Endothelial cell of umbilical vein (primary cell): Measurements from ENCODE around the gene POU1F1. TPM values are rescaled to one million over a fixed set of nuclear protein-coding genes. Genes with fewer than 3 reads are reported as not detected.

ENCODE experiments used
- BruUV-seq: library from RNA; stranded (reverse); fragments of 400-500 nt; replicated peaks from 2 replicates; lab custom pipeline; 2021; lab: Mats Ljungman, UMichigan
- CTCF ChIA-PET: fragments of 300-600, 350-600 bp; sonication (Branson Sonifier 250); formaldehyde crosslinking; loops from one replicate; lab custom pipeline; 2021; ENCODE audit warnings: antibody characterized with exemption, inconsistent platforms; lab: Charles Lee
- POLR2A ChIA-PET: fragments of 300-600, 350-600 bp; sonication (Branson Sonifier 250); formaldehyde crosslinking; loops from one replicate; lab custom pipeline; 2021; ENCODE audit warnings: antibody characterized with exemption, inconsistent platforms; lab: Charles Lee
- DNase-seq: peaks from one replicate; pipeline ENCODE4 v3.0.0-alpha.2; 2011; ENCODE audit warnings: low read depth, low spot score
- FAIRE-seq: peaks from 2 replicates; lab custom pipeline; 2011; peaks lifted over from hg19 to GRCh38; lab: Jason Lieb, UNC
- H2AFZ ChIP-seq: 2 replicates; pipeline ENCODE4 v1.6.0; 2012; ENCODE audit warnings: low read depth, low read length, control low read depth, inconsistent platforms
- H3K27ac ChIP-seq: 2 replicates; pipeline ENCODE4 v1.5.1; 2011; ENCODE audit warnings: low read depth, mild to moderate bottlenecking, control low read depth, low read length, moderate library complexity; ENCODE audit not compliant: insufficient read depth
- H3K27me3 ChIP-seq, 2 experiments: 2 replicates each; pipeline versions ENCODE4 v1.6.0 to v1.6.1; 2011; ENCODE audit warnings: low read length in 2 of 2, mixed read lengths in 1 of 2; ENCODE audit not compliant: control insufficient read depth in 2 of 2, insufficient read depth in 2 of 2
- H3K36me3 ChIP-seq, 2 experiments: 2 replicates in 1 of 2; 3 replicates in 1 of 2; pipeline ENCODE4 v1.5.1; 2011; ENCODE audit warnings: low read length in 2 of 2, mild to moderate bottlenecking in 1 of 2, moderate library complexity in 1 of 2; ENCODE audit not compliant: control insufficient read depth in 2 of 2, insufficient read depth in 2 of 2; ENCODE audit errors: extremely low read depth in 1 of 2
- H3K4me1 ChIP-seq: 3 replicates; pipeline ENCODE4 v1.5.1; 2011; ENCODE audit warnings: mild to moderate bottlenecking, low read length; ENCODE audit not compliant: control insufficient read depth, insufficient read depth; ENCODE audit errors: extremely low read depth
- H3K4me2 ChIP-seq: 2 replicates; pipeline ENCODE4 v1.6.1; 2011; ENCODE audit warnings: low read length, control low read depth, mixed read lengths; ENCODE audit not compliant: insufficient read depth
- H3K4me3 ChIP-seq, 3 experiments: fragments of 200-600 bp in 1 of 3; sonication (generic), shearing (Covaris generic) in 1 of 3; replicated peaks in 1 of 3; 2 replicates each; pipeline ENCODE4 v1.5.1; 2011 to 2016; ENCODE audit warnings: control low read depth in 3 of 3, low read length in 3 of 3, mild to moderate bottlenecking in 2 of 3, inconsistent platforms in 1 of 3, low read depth in 1 of 3, moderate library complexity in 1 of 3; ENCODE audit not compliant: insufficient read depth in 1 of 3
- H3K79me2 ChIP-seq: 2 replicates; pipeline ENCODE4 v1.6.0; 2012; ENCODE audit warnings: low read length, inconsistent platforms; ENCODE audit not compliant: control insufficient read depth, insufficient read depth
- H3K9ac ChIP-seq: replicated peaks from 2 replicates; pipeline ENCODE3; 2011; ENCODE audit warnings: low read length, control low read depth; ENCODE audit not compliant: insufficient read depth; ENCODE audit errors: extremely low read depth
- H3K9me1 ChIP-seq: replicated peaks from 3 replicates; pipeline ENCODE4 v1.6.0; 2011; ENCODE audit warnings: mild to moderate bottlenecking, low read length; ENCODE audit not compliant: control insufficient read depth, insufficient read depth; ENCODE audit errors: extremely low read depth
- H3K9me3 ChIP-seq: replicated peaks from 2 replicates; pipeline ENCODE4 v1.5.1; 2012; ENCODE audit warnings: low read length, inconsistent platforms; ENCODE audit not compliant: control insufficient read depth, insufficient read depth
- H4K20me1 ChIP-seq: replicated peaks from 2 replicates; pipeline ENCODE3; 2011; ENCODE audit warnings: mild to moderate bottlenecking, low read length; ENCODE audit not compliant: control insufficient read depth, insufficient read depth; ENCODE audit errors: extremely low read depth
- CTCF ChIP-seq, 2 donors: IDR thresholded peaks; 1 replicate in 1 of 2; 2 replicates in 1 of 2; pipeline ENCODE4 v1.5.1; 2011; ENCODE audit warnings: low read length in 2 of 2, mild to moderate bottlenecking in 2 of 2, moderate library complexity in 2 of 2, control low read depth in 1 of 2, inconsistent platforms in 1 of 2, low read depth in 1 of 2; ENCODE audit not compliant: insufficient read depth in 1 of 2; ENCODE audit errors: extremely low read depth in 1 of 2
- EZH2 ChIP-seq: IDR thresholded peaks from 2 replicates; pipeline ENCODE4 v1.6.1; 2012; ENCODE audit warnings: borderline replicate concordance, low read depth, mild to moderate bottlenecking, moderate library complexity, low read length, inconsistent platforms; ENCODE audit not compliant: severe bottlenecking
- FOS ChIP-seq: IDR thresholded peaks from 2 replicates; pipeline ENCODE4 v1.6.1; 2011; ENCODE audit warnings: mild to moderate bottlenecking, low read length, moderate library complexity, borderline replicate concordance; ENCODE audit not compliant: insufficient read depth
- GATA2 ChIP-seq: IDR thresholded peaks from 2 replicates; pipeline ENCODE4 v1.7.0; 2011; ENCODE audit warnings: low read depth, mild to moderate bottlenecking, moderate library complexity, mixed read lengths, low read length; ENCODE audit not compliant: insufficient read length, insufficient read depth
- JUN ChIP-seq: IDR thresholded peaks from 2 replicates; pipeline ENCODE4 v1.6.1; 2011; ENCODE audit warnings: borderline replicate concordance, low read depth; ENCODE audit not compliant: insufficient read length, insufficient read depth
- MAX ChIP-seq: IDR thresholded peaks from 2 replicates; pipeline ENCODE4 v1.6.1; 2011; ENCODE audit not compliant: insufficient read depth, insufficient read length
- MYC ChIP-seq: IDR thresholded peaks from one replicate; pipeline ENCODE4 v1.6.1; 2011; ENCODE audit warnings: mild to moderate bottlenecking, low read depth, low read length
- POLR2A ChIP-seq: IDR thresholded peaks from 2 replicates; pipeline ENCODE4 v1.6.1; 2012; ENCODE audit warnings: low read depth, mild to moderate bottlenecking, control low read depth, low read length
- POLR2AphosphoS5 ChIP-seq: IDR thresholded peaks from 2 replicates; pipeline ENCODE4 v1.6.1; 2012; ENCODE audit warnings: low read depth, mild to moderate bottlenecking, control low read depth, low read length, moderate library complexity; ENCODE audit not compliant: insufficient read depth
- dilution Hi-C: fragments of 300-500 bp; cut with MboI; formaldehyde crosslinking; loops from one replicate; pipeline ENCODE4 v1.15.0; 2019; ENCODE audit warnings: low sequenced_read_pairs; ENCODE audit not compliant: extremely low pct_ligation_motif_present
- intact Hi-C: fragments of 100-400 bp; cut with micrococcal nuclease; formaldehyde crosslinking; loops from one replicate; pipeline ENCODE4 v1.10.0; 2022
- polyA plus RNA-seq, 4 experiments: library from polyadenylated mRNA; depleted of rRNA in 3 of 4; stranded (reverse) in 3 of 4; unstranded in 1 of 4; fragments of >200 nt; gene quantifications; 2 replicates each; pipeline versions ENCODE4 v1.2.1 to v1.2.3, GENCODE V29; 2011 to 2012; ENCODE audit warnings: missing spikeins in 1 of 4
- total RNA-seq: library from RNA; stranded (reverse); gene quantifications from 2 replicates; pipeline ENCODE4 v1.2.3, GENCODE V29; 2021

Gene POU1F1
- total and polyA plus RNA-seq, 2 donors (not counting 3 experiments of a cell fraction or from before 2014, with no cell fraction given): not detected

GRCh38 chr3:87236093-87236492 is 40.3 kb downstream of the POU1F1 start:
- H2AFZ ChIP-seq: no peak overlapping the region
- dilution Hi-C loops (no loop called here), intact Hi-C loops (no loop called here)
- DNase-seq (no peak), FAIRE-seq (no peak)
- H3K79me2 ChIP-seq: peaks cover 12% of the 10 kb centered on the region
- H3K9me3 ChIP-seq: no peaks in the 10 kb centered on the region
- POLR2A ChIA-PET: no interaction called here
- H3K36me3 ChIP-seq: no peaks in the 10 kb centered on the region
- H3K9ac ChIP-seq: no peak overlapping the region
- H3K4me3 ChIP-seq: no peak overlapping the region
- H3K4me1 ChIP-seq: no peaks in the 10 kb centered on the region
- CTCF ChIA-PET: no interaction called here
- no peaks in the 10 kb centered on the region for H3K27me3 ChIP-seq
- BruUV-seq: no TSS peak
- TF ChIP-seq POLR2AphosphoS5: no peak
- TF ChIP-seq GATA2: no peak
- no peak for TF ChIP-seq MYC
- no peak for TF ChIP-seq POLR2A
- TF ChIP-seq MAX: no peak
- TF ChIP-seq JUN: no peak
- TF ChIP-seq CTCF (IDR thresholded peaks at IDR 0.05; ENCODE audit: extremely low read depth in 1 of 2, insufficient read depth in 1 of 2, low read depth in 1 of 2, low read length in 2 of 2): no peak
- no peak for TF ChIP-seq FOS
- TF ChIP-seq EZH2: no peak
- peaks cover 6% of the 10 kb centered on the region for H4K20me1 ChIP-seq
- no peak overlapping the region for H3K27ac ChIP-seq
- H3K4me2 ChIP-seq: no peak overlapping the region
- no peaks in the 10 kb centered on the region for H3K9me1 ChIP-seq
